ENCODE data around the gene FRMPD2.
"Not testable (repeated sequence)": the region's sequence is repeated elsewhere in the genome, so short reads cannot be mapped to it uniquely, and the experiment has no call there.

FRMPD2 gene

GRCh38 chr10:48251525-48252353, 22.8 kb downstream of the FRMPD2 start:
- no peak for DNase-seq

- DNase-seq: no peak
Measured at GRCh38 chr10:48251152-48251524, 23.4 kb downstream of the FRMPD2 start.

- no peak for DNase-seq
Measured at GRCh38 chr10:48249763-48250351, 24.6 kb downstream of the FRMPD2 start.

- DNase-seq: no peak
Measured at GRCh38 chr10:48249004-48249762, 25.3 kb downstream of the FRMPD2 start.

GRCh38 chr10:48248462-48248861, 26.0 kb downstream of the FRMPD2 start:
- DNase-seq: no peak

GRCh38 chr10:48247680-48248079, 26.8 kb downstream of the FRMPD2 start:
- DNase-seq: no peak

GRCh38 chr10:48246501-48246900, 28.0 kb downstream of the FRMPD2 start:
- DNase-seq: no peak

- no peak for DNase-seq
Measured at GRCh38 chr10:48245977-48246376, 28.5 kb downstream of the FRMPD2 start.

GRCh38 chr10:48243921-48244320, 30.6 kb downstream of the FRMPD2 start:
- not testable (repeated sequence) for DNase-seq

GRCh38 chr10:48243487-48243886, 31.0 kb downstream of the FRMPD2 start:
- no peak for DNase-seq

- DNase-seq: no peak
Measured at GRCh38 chr10:48242171-48242904, 32.2 kb downstream of the FRMPD2 start.

- DNase-seq: no peak
Measured at GRCh38 chr10:48241332-48241731, 33.2 kb downstream of the FRMPD2 start.

- no peak for DNase-seq
Measured at GRCh38 chr10:48240196-48240595, 34.3 kb downstream of the FRMPD2 start.

- no peak for DNase-seq
Measured at GRCh38 chr10:48239618-48240017, 34.9 kb downstream of the FRMPD2 start.

GRCh38 chr10:48238826-48239520, 35.5 kb downstream of the FRMPD2 start:
- DNase-seq: no peak

GRCh38 chr10:48237259-48238250, 36.9 kb downstream of the FRMPD2 start:
- DNase-seq: no peak

- DNase-seq: no peak
Measured at GRCh38 chr10:48236199-48236621, 38.3 kb downstream of the FRMPD2 start.

GRCh38 chr10:48235501-48235900, 39.0 kb downstream of the FRMPD2 start:
- DNase-seq: no peak

- no peak for DNase-seq
Measured at GRCh38 chr10:48234787-48235186, 39.7 kb downstream of the FRMPD2 start.

- DNase-seq: no peak
Measured at GRCh38 chr10:48234295-48234694, 40.2 kb downstream of the FRMPD2 start.

GRCh38 chr10:48233559-48234005, 40.9 kb downstream of the FRMPD2 start:
- no peak for DNase-seq
